Measurements from ENCODE around the gene ZMPSTE24.
A peak's percentile ranks its signal among the peaks of the same experiment; 100 is the strongest.

The ZMPSTE24 gene

GRCh38 chr1:40303051-40303771, 45.2 kb downstream of the ZMPSTE24 start:
- no peak for DNase-seq (ENCODE audit: extremely low read depth in 1 of 2, low read depth in 1 of 2)

- no peak for DNase-seq (ENCODE audit: extremely low read depth in 1 of 2, low read depth in 1 of 2)
These were observed 45.8 kb downstream of the ZMPSTE24 start for GRCh38 chr1:40303790-40304189.

GRCh38 chr1:40305451-40305850, 47.4 kb downstream of the ZMPSTE24 start:
- DNase-seq (ENCODE audit: extremely low read depth in 1 of 2, low read depth in 1 of 2) = no peak

- DNase-seq (ENCODE audit: extremely low read depth in 1 of 2, low read depth in 1 of 2) = no peak
These were observed 47.8 kb downstream of the ZMPSTE24 start for GRCh38 chr1:40305871-40306270.

GRCh38 chr1:40306296-40306695, 48.3 kb downstream of the ZMPSTE24 start:
- DNase-seq (ENCODE audit: extremely low read depth in 1 of 2, low read depth in 1 of 2) = no peak

GRCh38 chr1:40307186-40307585, 49.1 kb downstream of the ZMPSTE24 start:
- no peak for DNase-seq (ENCODE audit: extremely low read depth in 1 of 2, low read depth in 1 of 2)

GRCh38 chr1:40308036-40308727, 50.1 kb downstream of the ZMPSTE24 start:
- no peak for DNase-seq (ENCODE audit: extremely low read depth in 1 of 2, low read depth in 1 of 2)

GRCh38 chr1:40309374-40310128, 51.5 kb downstream of the ZMPSTE24 start:
- DNase-seq (ENCODE audit: extremely low read depth in 1 of 2, low read depth in 1 of 2) = no peak

GRCh38 chr1:40310129-40310461, 52.1 kb downstream of the ZMPSTE24 start:
- DNase-seq (ENCODE audit: extremely low read depth in 1 of 2, low read depth in 1 of 2) = no peak

- no peak for DNase-seq (ENCODE audit: extremely low read depth in 1 of 2, low read depth in 1 of 2)
These were observed 53.1 kb downstream of the ZMPSTE24 start for GRCh38 chr1:40310983-40311642.

GRCh38 chr1:40311692-40312091, 53.7 kb downstream of the ZMPSTE24 start:
- DNase-seq (ENCODE audit: extremely low read depth in 1 of 2, low read depth in 1 of 2) = no peak

- no peak for DNase-seq (ENCODE audit: extremely low read depth in 1 of 2, low read depth in 1 of 2)
These were observed 54.5 kb downstream of the ZMPSTE24 start for GRCh38 chr1:40312238-40313205.

- no peak for DNase-seq (ENCODE audit: extremely low read depth in 1 of 2, low read depth in 1 of 2)
These were observed 55.4 kb downstream of the ZMPSTE24 start for GRCh38 chr1:40313329-40313957.

- no peak for DNase-seq (ENCODE audit: extremely low read depth in 1 of 2, low read depth in 1 of 2)
These were observed 56.1 kb downstream of the ZMPSTE24 start for GRCh38 chr1:40313958-40314720.

- no peak for DNase-seq (ENCODE audit: extremely low read depth in 1 of 2, low read depth in 1 of 2)
These were observed 56.7 kb downstream of the ZMPSTE24 start for GRCh38 chr1:40314721-40315238.

- peak; percentile 63 to 67 for DNase-seq (ENCODE audit: extremely low read depth in 1 of 2, low read depth in 1 of 2)
These were observed 57.3 kb downstream of the ZMPSTE24 start for GRCh38 chr1:40315239-40315794.

GRCh38 chr1:40315795-40316594, 58.0 kb downstream of the ZMPSTE24 start:
- peak in 1 of 2 donors; percentile 6 for DNase-seq (ENCODE audit: extremely low read depth in 1 of 2, low read depth in 1 of 2)
